GM21367 (cell line): ENCODE results near the gene NRG2.

ENCODE experiments used
- ATAC-seq: cut with Tn5 transposase; IDR thresholded peaks from one replicate; pipeline ENCODE4 v1.9.1; 2021; ENCODE audit not compliant: unreplicated experiment

NRG2 gene

GRCh38 chr5:139910901-139911300 is 132.2 kb downstream of the NRG2 start:
- no peak for ATAC-seq

GRCh38 chr5:139910036-139910435 is 133.1 kb downstream of the NRG2 start:
- no peak for ATAC-seq

GRCh38 chr5:139908749-139909148 is 134.3 kb downstream of the NRG2 start:
- ATAC-seq = no peak

GRCh38 chr5:139906661-139907060 is 136.4 kb downstream of the NRG2 start:
- no peak for ATAC-seq

GRCh38 chr5:139904816-139905661 is 138.1 kb downstream of the NRG2 start:
- ATAC-seq = no peak

- no peak for ATAC-seq
Measured at GRCh38 chr5:139904566-139904815, 138.6 kb downstream of the NRG2 start.

- ATAC-seq = no peak
Measured at GRCh38 chr5:139903795-139904565, 139.1 kb downstream of the NRG2 start.

GRCh38 chr5:139903450-139903794 is 139.7 kb downstream of the NRG2 start:
- ATAC-seq = no peak

GRCh38 chr5:139901986-139902385 is 141.1 kb downstream of the NRG2 start:
- ATAC-seq = no peak

GRCh38 chr5:139901251-139901575 is 141.9 kb downstream of the NRG2 start:
- no peak for ATAC-seq

- no peak for ATAC-seq
Measured at GRCh38 chr5:139900546-139901250, 142.4 kb downstream of the NRG2 start.

- ATAC-seq = no peak
Measured at GRCh38 chr5:139898981-139899380, 144.1 kb downstream of the NRG2 start.

GRCh38 chr5:139897982-139898381 is 145.1 kb downstream of the NRG2 start:
- no peak for ATAC-seq

GRCh38 chr5:139897342-139897741 is 145.8 kb downstream of the NRG2 start:
- no peak for ATAC-seq

GRCh38 chr5:139896718-139897117 is 146.4 kb downstream of the NRG2 start:
- ATAC-seq = no peak

GRCh38 chr5:139895647-139896046 is 147.5 kb downstream of the NRG2 start:
- no peak for ATAC-seq

GRCh38 chr5:139895046-139895445 is 148.1 kb downstream of the NRG2 start:
- no peak for ATAC-seq

GRCh38 chr5:139893873-139894272 is 149.2 kb downstream of the NRG2 start:
- no peak for ATAC-seq

GRCh38 chr5:139889410-139889809 is 153.7 kb downstream of the NRG2 start:
- ATAC-seq = no peak

GRCh38 chr5:139888370-139888769 is 154.7 kb downstream of the NRG2 start:
- no peak for ATAC-seq

- ATAC-seq = no peak
Measured at GRCh38 chr5:139886213-139886612, 156.9 kb downstream of the NRG2 start.

- no peak for ATAC-seq
Measured at GRCh38 chr5:139885857-139886208, 157.3 kb downstream of the NRG2 start.
